T-helper 2 cell treated with Interferon-gamma antibody and Interleukin-4, amounts not matched to agents 5 μg/mL and 100 μg/mL, for 36 hours (primary cell): Measurements from ENCODE around the gene NGEF.
"Not testable (repeated sequence)": the region's sequence is repeated elsewhere in the genome, so short reads cannot be mapped to it uniquely, and the experiment has no call there.

Experiments
- DNase-seq: peaks from one replicate; pipeline ENCODE4 v3.0.0; 2021; ENCODE audit warnings: low spot score
- H3K27ac Mint-ChIP-seq: one replicate; pipeline ENCODE4 v1.8.0; 2021; ENCODE audit warnings: mild to moderate bottlenecking, mixed read lengths
- H3K27me3 Mint-ChIP-seq: one replicate; pipeline ENCODE4 v1.8.0; 2021; ENCODE audit warnings: low read depth, mixed read lengths
- H3K36me3 Mint-ChIP-seq: one replicate; pipeline ENCODE4 v1.8.0; 2021; ENCODE audit warnings: low read depth, mixed read lengths
- H3K4me1 Mint-ChIP-seq: one replicate; pipeline ENCODE4 v1.8.0; 2021; ENCODE audit warnings: low read depth, mixed read lengths
- H3K4me3 Mint-ChIP-seq: one replicate; pipeline ENCODE4 v1.8.0; 2022; ENCODE audit warnings: mild to moderate bottlenecking, moderate library complexity, mixed read lengths
- H3K9me3 Mint-ChIP-seq: one replicate; pipeline ENCODE4 v1.8.0; 2021; ENCODE audit warnings: mixed read lengths

NGEF gene

GRCh38 chr2:233021771-233022170 lies 8.7 kb upstream of the NGEF start:
- Mint-ChIP-seq H3K4me1 (no peaks in the 10 kb centered on the region), H3K27me3 (peaks cover 5% of the 10 kb centered on the region), H3K9me3 (no peaks in the 10 kb centered on the region), H3K27ac (no peak overlapping the region), H3K4me3 (no peak overlapping the region), H3K36me3 (no peaks in the 10 kb centered on the region)
- DNase-seq = no peak

GRCh38 chr2:233020454-233020853 lies 7.4 kb upstream of the NGEF start:
- Mint-ChIP-seq H3K4me3 (no peak overlapping the region), H3K27me3 (peaks cover 3% of the 10 kb centered on the region), H3K36me3 (no peaks in the 10 kb centered on the region), H3K27ac (no peak overlapping the region), H3K4me1 (no peaks in the 10 kb centered on the region), H3K9me3 (no peaks in the 10 kb centered on the region)
- DNase-seq = no peak

- not testable (repeated sequence) for H3K9me3 Mint-ChIP-seq, H3K36me3 Mint-ChIP-seq, DNase-seq, H3K27me3 Mint-ChIP-seq, H3K27ac Mint-ChIP-seq, H3K4me3 Mint-ChIP-seq, H3K4me1 Mint-ChIP-seq
These were observed 6.6 kb upstream of the NGEF start for GRCh38 chr2:233019610-233020009.

- H3K36me3 Mint-ChIP-seq = no peaks in the 10 kb centered on the region
- no peak overlapping the region for H3K27ac Mint-ChIP-seq
- no peak for DNase-seq
- no peak overlapping the region for H3K4me3 Mint-ChIP-seq
- no peaks in the 10 kb centered on the region for H3K9me3 Mint-ChIP-seq
- H3K27me3 Mint-ChIP-seq = peaks cover 3% of the 10 kb centered on the region
- H3K4me1 Mint-ChIP-seq = no peaks in the 10 kb centered on the region
These were observed 4.9 kb upstream of the NGEF start for GRCh38 chr2:233017947-233018346.

- Mint-ChIP-seq H3K4me3 (no peak overlapping the region), H3K27me3 (peaks cover 4% of the 10 kb centered on the region), H3K4me1 (no peaks in the 10 kb centered on the region), H3K36me3 (no peaks in the 10 kb centered on the region), H3K9me3 (no peaks in the 10 kb centered on the region), H3K27ac (no peak overlapping the region)
- DNase-seq = no peak
These were observed 2.1 kb upstream of the NGEF start for GRCh38 chr2:233015019-233015645.

- Mint-ChIP-seq H3K4me3 (no peak overlapping the region), H3K36me3 (no peaks in the 10 kb centered on the region), H3K4me1 (no peaks in the 10 kb centered on the region), H3K27ac (no peak overlapping the region), H3K9me3 (no peaks in the 10 kb centered on the region), H3K27me3 (peaks cover 5% of the 10 kb centered on the region)
- DNase-seq = no peak
These were observed 594 bp upstream of the NGEF start for GRCh38 chr2:233013650-233014049.

GRCh38 chr2:233012301-233012971 lies 620 bp downstream of the NGEF start:
- Mint-ChIP-seq H3K4me1 (no peaks in the 10 kb centered on the region), H3K27me3 (peaks cover 3% of the 10 kb centered on the region), H3K27ac (no peak overlapping the region), H3K4me3 (no peak overlapping the region), H3K9me3 (no peaks in the 10 kb centered on the region), H3K36me3 (no peaks in the 10 kb centered on the region)
- no peak for DNase-seq

GRCh38 chr2:233011702-233012131 lies 1.3 kb downstream of the NGEF start:
- no peak overlapping the region for H3K27ac Mint-ChIP-seq
- H3K4me3 Mint-ChIP-seq = no peak overlapping the region
- no peaks in the 10 kb centered on the region for H3K9me3 Mint-ChIP-seq
- no peaks in the 10 kb centered on the region for H3K36me3 Mint-ChIP-seq
- DNase-seq = no peak
- peaks cover 2% of the 10 kb centered on the region for H3K27me3 Mint-ChIP-seq
- H3K4me1 Mint-ChIP-seq = no peaks in the 10 kb centered on the region

GRCh38 chr2:233011268-233011650 lies 1.8 kb downstream of the NGEF start:
- no peak for DNase-seq
- Mint-ChIP-seq H3K27ac (no peak overlapping the region), H3K36me3 (no peaks in the 10 kb centered on the region), H3K27me3 (peaks cover 2% of the 10 kb centered on the region), H3K9me3 (no peaks in the 10 kb centered on the region), H3K4me1 (no peaks in the 10 kb centered on the region), H3K4me3 (no peak overlapping the region)

GRCh38 chr2:233010569-233011267 lies 2.3 kb downstream of the NGEF start:
- no peak overlapping the region for H3K27ac Mint-ChIP-seq
- no peak for DNase-seq
- no peaks in the 10 kb centered on the region for H3K9me3 Mint-ChIP-seq
- H3K4me1 Mint-ChIP-seq = no peaks in the 10 kb centered on the region
- H3K4me3 Mint-ChIP-seq = no peak overlapping the region
- peaks cover 5% of the 10 kb centered on the region for H3K27me3 Mint-ChIP-seq
- H3K36me3 Mint-ChIP-seq = no peaks in the 10 kb centered on the region

GRCh38 chr2:233009661-233010060 lies 3.4 kb downstream of the NGEF start:
- Mint-ChIP-seq H3K36me3 (no peaks in the 10 kb centered on the region), H3K9me3 (no peaks in the 10 kb centered on the region)
- no peak for DNase-seq

GRCh38 chr2:233007739-233008138 lies 5.3 kb downstream of the NGEF start:
- no peaks in the 10 kb centered on the region for H3K9me3 Mint-ChIP-seq
- no peaks in the 10 kb centered on the region for H3K4me1 Mint-ChIP-seq
- no peak overlapping the region for H3K27ac Mint-ChIP-seq
- peaks cover 9% of the 10 kb centered on the region for H3K27me3 Mint-ChIP-seq
- H3K4me3 Mint-ChIP-seq = no peak overlapping the region
- H3K36me3 Mint-ChIP-seq = no peaks in the 10 kb centered on the region
- no peak for DNase-seq

More at GRCh38 chr2:233009661-233010060, 3.4 kb downstream of the NGEF start:
- Mint-ChIP-seq H3K27ac (no peak overlapping the region), H3K4me1 (no peaks in the 10 kb centered on the region), H3K27me3 (peaks cover 5% of the 10 kb centered on the region), H3K4me3 (no peak overlapping the region)

- Mint-ChIP-seq H3K4me1 (no peaks in the 10 kb centered on the region), H3K27me3 (peaks cover 9% of the 10 kb centered on the region), H3K4me3 (no peak overlapping the region), H3K27ac (no peak overlapping the region), H3K36me3 (no peaks in the 10 kb centered on the region), H3K9me3 (no peaks in the 10 kb centered on the region)
- no peak for DNase-seq
These were observed 5.8 kb downstream of the NGEF start for GRCh38 chr2:233007270-233007669.

- Mint-ChIP-seq H3K4me1 (no peaks in the 10 kb centered on the region), H3K9me3 (no peaks in the 10 kb centered on the region), H3K4me3 (no peak overlapping the region), H3K27ac (no peak overlapping the region), H3K36me3 (no peaks in the 10 kb centered on the region), H3K27me3 (peaks cover 9% of the 10 kb centered on the region)
- DNase-seq = no peak
These were observed 6.4 kb downstream of the NGEF start for GRCh38 chr2:233006648-233007047.
